CD4-positive, alpha-beta T cell treated with Interleukin-4 for 1 hour (primary cell): Measurements from ENCODE around the gene SCN7A.
"Not testable (repeated sequence)": the region's sequence is repeated elsewhere in the genome, so short reads cannot be mapped to it uniquely, and the experiment has no call there.

Source experiments
- DNase-seq, 2 donors: peaks; one replicate each; pipeline ENCODE4 v3.0.0-alpha.2; 2020 to 2022

Gene SCN7A

DNA sequence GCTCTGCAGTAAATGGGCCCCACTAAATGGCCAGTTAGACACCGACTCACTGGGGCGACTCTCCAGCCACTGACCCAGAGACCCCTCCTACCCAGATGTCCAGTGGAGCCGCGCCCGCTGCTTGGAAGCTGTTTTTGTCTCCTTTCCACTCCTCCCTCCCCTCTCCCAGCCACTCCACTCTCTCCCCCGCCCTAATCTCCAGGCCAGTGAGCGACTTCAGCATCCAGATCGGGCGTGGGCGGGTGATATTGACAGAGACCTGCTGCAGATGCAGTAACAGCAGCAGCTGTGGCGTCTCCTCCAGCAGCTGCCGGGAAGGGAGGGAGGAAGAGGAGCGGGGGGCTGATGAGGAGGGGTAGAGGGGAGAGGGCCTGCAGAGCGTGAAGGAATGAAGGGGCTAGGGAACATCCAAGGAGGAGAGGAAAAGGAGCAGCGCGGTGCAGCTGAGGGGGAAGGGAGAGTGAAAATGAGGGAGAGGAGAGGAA lies at the start of gene SCN7A:
SCN7A (minus strand) TSS at position 110 of the 485 bp plus-strand sequence. CDS start 16,553 bp downstream, outside the sequence.
- DNase-seq, result no peak

DNA sequence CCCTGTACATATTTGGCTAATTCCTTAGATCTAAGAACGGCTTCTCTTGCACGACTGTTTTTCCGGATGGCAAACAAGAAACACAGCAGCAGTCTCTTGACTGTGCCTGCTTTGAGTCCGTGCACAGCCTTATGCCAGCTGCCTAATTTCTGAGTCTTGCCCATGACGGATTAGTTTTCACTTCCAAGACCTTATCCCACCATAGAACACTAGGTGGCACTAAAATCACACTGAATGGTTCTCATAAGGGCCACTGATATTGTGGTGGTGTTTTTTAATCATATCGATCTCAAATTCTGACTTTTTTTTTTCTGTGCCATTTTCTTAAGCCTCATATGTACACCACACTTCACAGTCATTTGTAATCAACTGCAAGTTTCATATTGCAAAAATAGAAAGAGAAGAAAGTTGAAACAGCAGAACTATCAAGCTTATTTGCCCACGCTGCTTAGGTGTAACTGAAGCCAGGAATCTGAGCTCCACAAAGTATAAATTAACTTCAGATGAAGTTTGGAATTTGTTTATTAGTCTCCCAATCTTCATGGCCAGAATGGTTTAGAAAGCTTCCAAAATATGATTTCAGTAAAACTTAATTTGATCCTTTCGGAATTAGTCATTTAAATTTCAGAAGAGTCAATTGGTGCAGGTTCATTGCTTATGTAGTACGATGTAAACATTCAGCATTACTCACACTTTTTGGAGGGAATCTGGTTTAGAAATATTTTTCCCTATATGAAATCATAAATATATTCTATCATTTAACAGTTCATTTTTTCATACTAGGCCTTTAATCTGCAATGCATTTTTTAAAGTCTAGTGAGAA lies 45.5 kb upstream of the SCN7A start:
- peak; percentile 11 to 48 for DNase-seq

DNA sequence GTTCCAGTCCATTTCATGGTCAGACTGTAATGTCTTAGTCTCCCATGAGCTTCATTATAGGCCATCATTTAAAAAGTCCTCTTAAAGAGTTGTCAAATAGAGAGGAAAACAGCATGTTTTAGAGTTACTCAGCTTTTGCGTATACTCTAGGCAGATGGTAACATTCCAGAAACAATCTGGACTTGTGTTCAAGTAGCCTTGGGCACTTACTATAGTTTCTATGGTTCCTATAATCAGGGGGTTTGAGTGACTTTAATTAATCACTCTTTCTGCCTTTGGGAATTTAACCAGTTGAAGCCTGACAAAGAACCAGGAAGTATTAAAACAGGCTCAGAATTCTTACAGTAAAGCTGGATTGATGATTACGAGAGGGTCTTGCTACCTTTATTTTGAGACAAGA lies 42.1 kb upstream of the SCN7A start:
- no peak for DNase-seq

DNA sequence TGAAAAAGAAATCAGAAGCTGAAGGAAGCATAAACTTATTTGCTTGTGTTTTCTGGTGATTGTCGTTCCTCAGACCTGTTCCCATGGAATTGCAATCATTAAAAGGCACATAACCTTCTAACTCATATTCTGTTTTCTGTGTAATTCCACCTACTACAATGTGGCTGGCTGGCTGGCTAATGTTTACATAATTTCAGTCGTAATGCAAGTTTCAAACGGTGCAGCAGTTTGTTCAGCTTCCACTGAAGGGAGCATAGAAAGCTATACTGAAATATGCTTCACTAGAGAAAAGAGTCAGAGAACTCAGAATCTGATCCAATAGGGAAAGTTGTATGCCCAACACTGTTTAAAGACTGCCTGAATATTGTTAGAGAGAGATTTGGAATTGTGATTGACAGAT lies 27.1 kb upstream of the SCN7A start:
- no peak for DNase-seq

DNA sequence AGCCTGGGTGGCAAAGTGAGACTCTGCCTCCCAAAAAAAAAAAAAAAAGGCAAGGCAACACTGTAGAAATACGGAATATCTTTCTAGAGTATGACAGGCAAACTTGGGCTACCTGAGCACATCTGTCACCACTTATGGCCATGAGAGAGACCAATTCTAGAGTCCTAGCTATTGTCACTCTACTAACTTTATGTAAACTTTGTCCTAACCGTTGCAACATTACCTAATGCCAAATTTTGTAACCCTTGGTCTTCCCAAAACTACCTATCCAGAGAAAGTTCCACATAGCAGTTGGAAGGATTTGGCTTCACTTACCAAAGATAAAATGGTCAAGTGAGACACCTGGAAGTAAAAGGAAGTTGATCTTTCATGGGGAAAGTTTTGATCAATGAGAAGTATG lies 26.6 kb upstream of the SCN7A start:
- DNase-seq, result no peak

DNA sequence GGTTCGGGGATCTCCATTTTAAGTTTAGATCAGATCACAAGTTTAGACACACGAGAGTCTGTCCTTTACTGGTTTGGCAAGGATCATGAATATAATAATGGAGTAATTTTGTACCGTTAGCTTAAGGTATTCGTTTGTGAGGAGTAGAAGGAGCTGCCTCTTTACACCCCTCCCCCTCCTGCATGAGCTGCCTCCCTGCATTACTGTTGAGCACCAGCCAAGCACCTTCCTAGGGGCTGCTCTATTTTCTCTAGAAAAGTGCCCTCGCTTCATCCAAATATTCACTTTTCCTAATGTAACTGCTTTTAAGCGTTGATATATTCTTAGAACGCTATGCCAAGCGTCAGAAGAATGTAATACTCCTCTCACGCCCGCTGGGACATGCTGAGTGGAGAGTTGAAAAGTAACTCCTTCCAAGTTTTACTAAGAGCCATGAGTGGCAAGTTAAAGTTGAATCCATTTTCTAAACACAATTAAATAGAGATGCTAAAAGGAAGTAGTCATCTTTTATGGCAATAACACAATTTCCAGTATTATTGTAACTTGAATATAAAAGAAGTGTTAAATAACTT lies 25.4 kb upstream of the SCN7A start:
- DNase-seq, result no peak

DNA sequence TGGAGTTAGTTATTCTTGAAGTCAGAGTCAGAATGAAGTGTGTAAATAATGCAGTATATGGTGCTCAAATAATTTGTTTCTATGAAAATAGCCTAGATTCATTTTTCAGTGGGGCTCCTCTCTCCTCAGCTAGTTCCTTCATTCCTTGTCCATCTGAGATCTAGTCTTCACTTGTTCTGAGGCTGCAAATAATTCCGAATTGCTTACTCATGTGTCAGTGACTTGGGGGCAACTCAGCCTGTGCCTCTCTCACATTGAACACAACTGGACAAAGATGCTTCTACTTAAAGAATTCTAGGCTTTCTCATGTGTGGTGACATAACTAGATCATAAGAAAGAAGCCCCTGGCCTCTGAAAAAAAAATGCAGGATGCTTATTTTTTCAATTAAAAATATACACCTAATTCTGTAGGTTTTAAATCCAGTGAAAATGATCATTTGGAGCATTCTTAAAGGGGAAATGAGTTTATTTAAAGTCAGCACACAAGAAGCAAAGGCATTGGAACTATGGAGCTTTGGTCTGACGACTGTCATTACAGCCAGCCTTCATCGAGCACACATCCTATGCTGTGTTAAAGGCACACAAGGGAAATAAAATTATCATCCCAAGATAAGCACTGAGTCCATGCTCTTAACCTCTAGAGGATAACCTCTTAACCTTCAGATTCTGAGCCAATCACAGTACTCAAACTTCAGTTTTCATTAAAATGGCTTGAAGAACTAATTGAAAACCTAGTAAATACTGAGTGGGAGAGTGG lies 24.8 kb upstream of the SCN7A start:
- no peak for DNase-seq

DNA sequence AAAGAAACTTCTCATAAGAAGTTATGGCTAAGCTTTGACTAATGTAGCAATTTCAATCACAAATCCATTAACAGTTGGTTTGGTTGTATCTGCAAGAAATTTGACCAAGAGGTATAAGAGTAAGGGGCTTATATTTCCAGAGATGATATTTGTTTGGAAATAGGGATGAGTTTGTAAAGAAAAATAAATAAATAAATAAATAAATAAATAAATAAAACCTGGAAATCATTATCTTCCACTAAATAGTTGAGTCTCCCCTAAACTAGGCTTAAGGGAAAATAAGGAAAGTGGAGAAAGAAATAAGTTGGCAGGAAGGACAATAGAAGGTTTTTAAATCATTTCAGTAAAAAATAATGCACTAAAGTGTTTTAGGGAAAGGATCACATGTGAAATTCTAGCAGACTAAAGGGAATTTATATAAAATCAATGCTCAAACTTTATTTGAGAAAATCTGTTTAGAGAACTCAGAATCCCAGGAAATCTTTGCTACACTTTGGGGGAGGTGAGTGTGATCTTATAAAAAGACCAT lies 23.5 kb upstream of the SCN7A start:
- DNase-seq, result no peak

DNA sequence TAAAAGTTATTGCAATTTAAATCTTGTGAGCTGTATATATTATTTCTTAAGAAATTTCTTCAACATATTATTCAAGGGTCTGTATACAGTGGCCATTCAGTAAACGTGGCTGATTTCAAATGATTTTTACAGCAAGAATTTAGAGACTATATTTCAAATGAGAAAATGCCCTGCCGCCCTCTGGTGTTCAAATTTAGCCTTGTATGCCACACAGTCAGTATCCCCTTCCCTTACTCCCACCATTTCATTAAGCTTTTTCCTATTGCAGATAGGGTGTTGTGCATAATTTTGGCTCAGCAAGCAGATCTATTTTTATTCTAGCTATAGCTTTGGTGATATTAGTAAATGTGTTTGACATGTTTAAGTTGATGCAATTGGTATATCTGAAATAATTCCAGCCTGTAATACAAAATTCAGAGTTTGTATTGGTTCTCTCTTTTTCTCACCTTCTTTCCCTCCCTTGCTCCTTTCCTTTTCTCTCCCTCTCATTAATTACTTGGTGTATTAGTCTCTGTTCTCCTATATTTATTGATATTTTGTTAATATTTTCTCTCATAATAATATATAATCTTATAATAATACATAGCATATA lies 22.8 kb upstream of the SCN7A start:
- DNase-seq, result no peak

DNA sequence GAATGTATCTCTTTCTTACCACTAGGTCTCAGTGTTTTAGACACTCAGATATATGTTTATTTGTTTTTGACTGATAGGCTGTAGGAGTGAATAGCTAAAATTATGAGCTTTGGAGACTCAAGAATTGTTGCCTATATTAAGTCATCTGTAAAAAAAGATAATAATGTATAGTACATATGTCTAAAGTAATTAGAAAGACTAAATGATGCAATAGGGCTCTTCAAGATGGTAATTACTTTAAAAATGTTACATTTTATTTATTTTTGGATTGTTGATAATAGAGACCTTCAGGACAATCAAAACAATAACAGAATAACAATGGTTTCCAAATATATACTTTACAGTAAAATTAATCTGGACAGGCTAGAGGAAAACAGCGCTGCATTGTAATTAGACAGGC lies 19.9 kb upstream of the SCN7A start:
- DNase-seq, result no peak

DNA sequence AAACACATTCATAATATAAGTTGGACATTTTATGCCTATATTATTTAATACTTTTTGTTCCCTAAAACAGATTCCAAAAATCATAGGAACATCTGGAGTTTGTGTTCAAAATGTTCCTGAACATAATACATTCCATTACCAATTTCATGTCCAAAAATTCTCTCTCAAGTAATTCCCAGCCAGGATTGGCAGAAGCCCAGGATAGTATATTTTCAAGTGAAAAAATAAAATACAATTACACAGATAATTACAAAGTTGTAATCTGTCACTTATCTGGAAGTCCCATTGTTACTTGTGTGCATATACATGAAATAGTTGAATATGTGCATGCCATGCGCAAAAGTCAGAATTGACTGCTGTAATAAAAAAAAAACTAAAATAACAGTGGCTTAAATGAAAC lies 5.2 kb upstream of the SCN7A start:
- DNase-seq, result no peak

DNA sequence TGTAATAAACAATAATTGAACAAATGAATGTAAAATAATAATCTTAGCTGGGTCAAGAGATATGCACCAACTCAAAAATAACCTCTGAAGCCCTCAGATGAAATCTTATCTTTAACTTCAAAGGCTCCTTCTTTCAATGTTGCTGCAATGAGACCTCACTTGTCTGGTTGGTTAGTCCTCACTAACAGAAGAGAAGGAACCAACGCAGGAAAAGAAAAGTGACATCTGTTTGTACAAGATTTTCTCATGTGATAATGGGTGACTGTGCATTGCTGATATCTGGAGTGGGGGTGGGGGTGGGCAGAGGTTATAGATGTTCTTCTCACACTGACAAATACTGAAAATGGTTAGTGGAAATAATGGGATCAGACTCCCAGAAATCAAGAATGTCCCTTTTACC lies 2.6 kb downstream of the SCN7A start:
- DNase-seq, result no peak

DNA sequence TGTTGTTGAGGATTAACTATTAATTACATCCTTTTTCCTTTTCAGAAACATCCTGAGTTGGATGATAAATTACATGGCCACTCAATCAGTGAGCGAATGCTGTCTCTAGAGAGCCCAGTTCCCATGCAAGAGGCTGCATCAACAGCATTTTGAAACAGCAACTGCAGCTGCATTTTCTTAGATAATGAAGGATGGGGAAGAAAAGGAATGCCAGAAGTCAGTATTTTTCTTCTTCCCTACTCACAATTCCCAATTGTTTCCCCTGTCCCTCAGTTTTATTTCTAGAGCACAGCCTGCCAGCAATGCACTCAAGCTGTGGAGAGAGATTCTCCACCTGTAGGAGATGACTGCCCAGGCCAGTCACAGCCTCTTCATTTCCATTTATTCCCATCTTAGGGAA lies 6.9 kb downstream of the SCN7A start:
- no peak for DNase-seq

DNA sequence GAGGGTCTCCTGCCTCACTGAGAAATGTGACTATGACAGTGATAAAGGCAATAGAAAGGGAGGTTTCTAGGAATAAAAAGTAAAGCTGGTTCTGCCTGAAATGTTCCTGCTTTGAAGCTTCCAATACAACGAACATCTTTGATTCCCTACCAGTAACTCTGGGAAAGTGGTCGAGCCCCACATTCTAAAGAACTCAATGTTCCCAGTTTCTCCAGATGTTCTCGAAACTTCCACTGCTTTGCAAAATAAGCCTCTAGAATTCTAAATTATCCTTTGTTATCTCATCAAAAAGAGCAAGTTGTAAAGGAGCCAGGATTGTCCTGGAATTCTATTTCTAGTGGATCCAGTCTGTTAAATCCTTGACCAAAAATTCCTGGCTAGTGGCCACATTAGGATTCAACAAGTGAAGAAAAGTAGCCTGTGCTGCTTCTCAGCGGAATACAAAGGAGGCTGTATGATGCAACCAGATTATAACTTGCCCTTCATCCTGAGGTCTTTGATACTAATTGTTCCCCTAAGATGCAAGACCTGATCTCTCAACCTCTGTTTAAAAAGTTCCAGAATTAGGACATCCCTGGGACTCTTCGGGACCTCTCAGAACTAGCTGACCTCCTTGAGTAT lies 8.4 kb downstream of the SCN7A start:
- no peak for DNase-seq

DNA sequence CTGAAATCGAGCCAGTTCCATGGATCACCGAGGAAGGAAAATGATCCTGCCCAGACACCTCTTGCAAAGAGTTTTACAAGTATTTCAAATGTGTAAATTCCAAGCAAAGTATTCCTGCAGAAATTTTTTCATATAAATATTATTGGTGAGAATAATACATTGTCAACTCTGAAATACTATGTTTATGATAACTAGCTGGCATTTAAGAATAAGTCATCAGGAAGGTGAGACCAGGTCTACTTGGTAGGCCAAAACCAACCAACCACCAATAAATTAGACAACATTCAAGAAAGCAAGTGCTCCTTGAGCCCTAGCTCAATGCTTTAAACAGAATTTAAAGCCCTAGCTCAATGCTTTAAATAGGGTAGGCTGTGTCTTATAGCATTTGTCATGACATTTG lies 21.7 kb downstream of the SCN7A start:
- no peak for DNase-seq

DNA sequence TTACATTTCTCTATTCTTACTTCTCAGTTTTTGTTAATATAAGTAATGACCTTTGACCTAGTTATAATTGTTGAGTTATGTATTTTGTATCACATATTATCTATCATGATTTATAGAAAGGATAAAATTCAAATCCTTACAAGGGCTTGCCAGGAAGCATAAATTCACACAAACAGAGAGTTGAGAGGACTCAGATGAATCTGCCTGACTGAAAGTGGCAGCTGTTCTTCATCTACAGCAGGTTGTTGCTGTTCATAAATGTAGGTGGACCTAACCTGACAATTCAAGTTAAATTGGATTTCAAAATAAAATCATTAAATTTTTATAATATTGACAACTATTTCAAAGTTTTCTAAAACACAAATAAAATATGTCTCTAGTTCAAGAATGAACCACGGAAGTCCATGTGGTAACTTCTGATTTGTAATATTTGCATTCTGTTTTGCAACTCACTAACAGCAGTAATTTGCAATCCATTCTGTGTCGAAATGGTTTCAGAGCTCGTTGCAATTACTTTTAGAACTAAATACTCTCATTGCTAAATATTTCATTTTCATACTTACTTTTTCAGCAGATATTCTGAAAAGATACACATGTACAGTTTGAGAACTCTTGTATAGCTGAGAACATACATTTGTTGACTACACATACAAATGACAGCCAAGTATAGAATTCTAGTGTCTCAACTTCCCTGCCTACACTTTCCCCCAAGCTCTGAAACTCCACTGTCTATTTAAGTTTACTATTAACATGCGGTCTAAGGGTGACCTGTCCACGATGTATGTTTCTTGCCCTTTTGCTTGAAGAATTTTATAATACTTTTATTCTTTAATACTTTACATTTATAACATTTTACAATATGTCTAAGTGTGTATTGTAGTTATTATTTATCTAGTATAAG lies 25.7 kb downstream of the SCN7A start:
- DNase-seq, result no peak

DNA sequence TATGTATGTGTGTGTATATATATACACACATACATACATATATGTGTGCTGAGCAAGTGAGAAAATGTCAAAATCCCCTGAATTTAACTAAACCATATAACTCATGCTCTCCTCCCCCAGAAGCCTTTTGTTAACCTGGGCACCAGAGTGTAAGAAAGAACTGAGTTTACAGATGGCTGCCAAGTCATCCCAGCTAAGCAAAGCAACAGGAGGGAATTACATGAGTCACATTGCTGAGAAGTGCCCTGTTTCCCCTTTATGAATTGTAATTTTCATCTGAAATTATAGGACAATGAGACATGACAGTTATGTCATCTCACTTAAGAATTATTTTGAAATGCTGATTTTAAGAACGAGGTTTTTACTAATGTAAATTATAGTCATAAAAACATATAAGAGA lies 29.9 kb downstream of the SCN7A start:
- no peak for DNase-seq

DNA sequence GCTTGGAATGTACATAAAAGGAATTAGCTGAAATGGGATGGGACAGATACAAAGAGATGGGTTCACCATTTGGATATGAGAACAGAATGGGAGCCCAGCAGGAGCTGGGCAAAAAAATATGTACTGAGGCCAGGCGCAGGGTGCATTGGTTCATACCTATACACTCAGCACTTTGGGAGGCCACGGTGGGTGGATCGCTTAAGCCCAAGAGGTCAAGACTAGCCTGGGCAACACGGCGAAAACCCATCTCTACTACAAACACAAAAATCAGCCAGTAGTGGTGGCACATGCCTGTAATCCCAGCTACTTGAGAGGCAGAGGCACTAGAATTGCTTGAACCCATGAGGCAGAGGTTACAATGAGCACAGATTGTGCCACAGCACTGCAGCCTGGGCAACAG lies 30.4 kb downstream of the SCN7A start:
- no peak for DNase-seq

DNA sequence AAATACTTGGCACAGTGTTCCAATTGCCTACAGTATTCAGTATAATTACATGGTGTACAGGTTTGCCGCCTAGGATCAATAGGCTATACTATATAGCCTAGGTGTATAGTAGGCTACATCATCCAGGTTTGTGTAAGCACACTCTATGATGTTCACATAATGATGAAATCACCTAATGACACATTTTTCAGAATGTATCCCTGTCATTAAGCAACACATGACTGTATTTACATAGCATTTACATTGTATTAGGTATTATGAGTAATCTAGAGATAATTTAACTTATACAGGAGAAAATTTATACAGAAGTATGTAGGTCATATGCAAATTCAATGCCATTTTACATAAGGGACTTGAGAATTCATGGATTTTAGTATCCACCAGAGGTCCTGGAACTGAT lies 35.4 kb downstream of the SCN7A start:
- no peak for DNase-seq

DNA sequence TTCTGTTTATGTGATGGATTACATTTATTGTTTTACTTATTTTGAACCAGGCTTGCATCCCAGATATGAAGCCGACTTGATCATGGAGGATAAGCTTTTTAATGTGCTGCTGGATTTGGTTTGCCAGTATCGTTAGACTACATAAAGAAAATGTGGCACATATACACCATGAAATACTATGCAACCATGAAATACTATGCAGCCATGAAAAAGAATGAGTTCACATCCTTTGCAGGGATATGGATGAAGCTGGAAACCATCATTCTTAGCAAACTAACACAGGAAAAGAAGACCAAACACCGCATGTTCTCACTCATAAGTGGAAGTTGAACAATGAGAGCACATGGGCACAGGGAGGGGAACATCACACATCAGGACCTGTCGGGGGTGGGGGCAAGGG lies 38.2 kb downstream of the SCN7A start:
- not testable (repeated sequence) for DNase-seq

DNA sequence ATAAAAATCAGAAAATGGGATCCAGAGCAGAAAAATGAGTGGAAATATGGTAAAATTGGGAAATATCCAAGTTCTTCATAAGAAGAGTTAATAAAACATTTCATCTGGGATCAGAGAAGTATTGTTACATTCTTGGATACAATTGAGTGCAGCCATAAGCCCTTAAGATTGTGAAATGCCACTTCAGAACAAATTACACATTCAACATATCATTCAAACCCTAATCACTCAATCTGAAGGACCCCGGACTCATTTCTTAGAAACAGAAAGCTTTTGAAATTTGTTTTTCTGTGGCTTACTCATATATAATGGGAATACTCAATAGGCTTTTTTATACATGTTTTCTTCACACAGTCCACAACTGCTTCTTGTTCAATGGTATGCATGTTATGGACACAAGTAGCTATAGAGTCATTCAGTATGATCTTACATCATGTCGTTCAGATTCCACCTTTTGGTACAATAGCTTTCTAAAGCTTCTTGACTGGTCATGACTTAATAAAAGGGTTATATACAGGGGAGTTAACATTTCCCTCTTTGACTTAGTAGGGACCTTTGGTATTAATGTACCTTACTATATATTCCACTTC lies 39.9 kb downstream of the SCN7A start:
- DNase-seq, result no peak
